Cardiac muscle cell (in vitro differentiated cells and primary cell): Measurements from ENCODE around the gene CHN2. TPM values are rescaled to one million over a fixed set of nuclear protein-coding genes. Genes with fewer than 3 reads are reported as not detected.

Source experiments
- DNase-seq, 2 donors: peaks; one replicate each; pipeline versions ENCODE4 v3.0.0 to v3.0.0-alpha.2; 2010 to 2017; ENCODE audit warnings: low read depth in 1 of 2, low spot score in 1 of 2
- H3K27ac ChIP-seq: fragments of 200-600 bp; sonication (generic); 2 replicates; pipeline ENCODE4 v1.5.1; 2016
- H3K27me3 ChIP-seq: fragments of 200-600 bp; sonication (generic); 2 replicates; pipeline ENCODE4 v1.6.0; 2016; ENCODE audit warnings: control low read depth
- H3K36me3 ChIP-seq: fragments of 200-600 bp; sonication (generic); 2 replicates; pipeline ENCODE4 v1.5.1; 2016; ENCODE audit warnings: control low read depth
- H3K4me1 ChIP-seq: fragments of 200-600 bp; sonication (generic); 2 replicates; pipeline ENCODE4 v1.8.1; 2017; ENCODE audit warnings: low read depth, mild to moderate bottlenecking, mixed run types
- H3K4me3 ChIP-seq: fragments of 200-600 bp; sonication (generic); 2 replicates; pipeline ENCODE4 v1.5.1; 2016; ENCODE audit warnings: mild to moderate bottlenecking
- H3K9me3 ChIP-seq: fragments of 200-600 bp; sonication (generic); 2 replicates; pipeline ENCODE4 v1.5.1; 2017; ENCODE audit warnings: low read depth, mild to moderate bottlenecking, control low read depth
- polyA plus RNA-seq: library from polyadenylated mRNA; unstranded; fragments of >200 nt; fragmentation: Nextera tagmentation; extraction: Ambion mirVana; gene quantifications from 2 replicates; pipeline ENCODE4 v1.2.1, GENCODE V29; 2016
- total RNA-seq: library from RNA; depleted of rRNA; stranded (reverse); fragments of >200 nt; gene quantifications from 2 replicates; pipeline ENCODE4 v1.2.3, GENCODE V29; 2016
- TF ChIP-seq, protein P1 (sequence below): IDR thresholded peaks from 2 replicates; pipeline ENCODE4 v1.5.1; 2012; ENCODE audit warnings: low read depth, mild to moderate bottlenecking, low read length

The CHN2 gene
- total and polyA plus RNA-seq, 2 experiments from 2014 or later, result 16.0 to 30.5 TPM

DNA sequence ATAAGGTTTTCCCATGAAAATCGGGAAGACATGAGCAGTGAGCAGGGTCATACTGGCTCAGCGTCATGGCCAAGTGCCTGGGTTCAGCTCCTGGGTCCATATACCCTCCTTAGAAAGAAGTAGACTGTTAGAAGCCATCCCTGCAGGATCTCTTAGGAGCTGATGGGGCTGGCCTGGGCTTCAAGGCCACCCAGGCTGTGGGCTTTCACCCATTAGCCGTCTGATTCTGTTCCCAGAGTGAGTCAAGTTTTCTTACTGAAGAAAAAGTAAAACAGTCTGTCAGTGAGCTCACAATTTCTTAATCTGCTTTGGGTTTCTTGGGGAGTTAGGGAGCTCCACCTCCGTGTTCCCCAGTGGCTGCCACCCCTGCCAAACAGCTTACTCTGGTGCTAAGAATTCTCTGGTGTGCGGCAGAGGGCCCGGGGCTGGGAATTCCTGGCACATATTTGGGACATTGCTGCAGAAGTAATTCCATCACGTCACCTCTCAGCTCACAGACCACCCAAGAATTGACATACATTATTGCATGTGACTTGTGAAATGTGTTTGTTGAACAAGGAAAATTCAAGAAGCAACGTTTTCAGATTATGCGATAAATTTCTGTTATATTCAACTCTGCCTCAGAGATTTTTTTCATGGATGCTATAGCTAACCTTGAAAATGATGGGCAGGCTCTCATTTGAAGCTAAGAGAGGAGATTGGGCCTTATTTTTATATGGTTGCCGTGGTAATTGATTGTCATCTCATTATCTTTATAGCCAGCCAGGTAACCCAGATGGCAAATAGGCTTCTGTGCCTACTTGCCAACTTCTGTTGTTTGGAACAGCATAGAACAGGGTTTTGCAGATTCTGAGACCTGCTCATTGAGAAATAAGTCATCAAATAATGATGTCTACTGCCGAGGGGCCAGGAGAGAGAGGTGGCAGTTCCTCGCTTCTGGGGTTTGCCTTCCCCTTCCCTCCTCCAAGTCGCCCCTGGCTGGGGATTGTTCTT, 166.4 kb downstream of the CHN2 start:
- H3K9me3 ChIP-seq, result no peaks in the 10 kb centered on the region
- no peaks in the 10 kb centered on the region for H3K36me3 ChIP-seq
- H3K4me3 ChIP-seq, result no peak overlapping the region
- H3K4me1 ChIP-seq, result no peaks in the 10 kb centered on the region
- no peak for DNase-seq
- no peak overlapping the region for H3K27ac ChIP-seq
- H3K27me3 ChIP-seq, result no peaks in the 10 kb centered on the region
- TF ChIP-seq, protein P1, sequence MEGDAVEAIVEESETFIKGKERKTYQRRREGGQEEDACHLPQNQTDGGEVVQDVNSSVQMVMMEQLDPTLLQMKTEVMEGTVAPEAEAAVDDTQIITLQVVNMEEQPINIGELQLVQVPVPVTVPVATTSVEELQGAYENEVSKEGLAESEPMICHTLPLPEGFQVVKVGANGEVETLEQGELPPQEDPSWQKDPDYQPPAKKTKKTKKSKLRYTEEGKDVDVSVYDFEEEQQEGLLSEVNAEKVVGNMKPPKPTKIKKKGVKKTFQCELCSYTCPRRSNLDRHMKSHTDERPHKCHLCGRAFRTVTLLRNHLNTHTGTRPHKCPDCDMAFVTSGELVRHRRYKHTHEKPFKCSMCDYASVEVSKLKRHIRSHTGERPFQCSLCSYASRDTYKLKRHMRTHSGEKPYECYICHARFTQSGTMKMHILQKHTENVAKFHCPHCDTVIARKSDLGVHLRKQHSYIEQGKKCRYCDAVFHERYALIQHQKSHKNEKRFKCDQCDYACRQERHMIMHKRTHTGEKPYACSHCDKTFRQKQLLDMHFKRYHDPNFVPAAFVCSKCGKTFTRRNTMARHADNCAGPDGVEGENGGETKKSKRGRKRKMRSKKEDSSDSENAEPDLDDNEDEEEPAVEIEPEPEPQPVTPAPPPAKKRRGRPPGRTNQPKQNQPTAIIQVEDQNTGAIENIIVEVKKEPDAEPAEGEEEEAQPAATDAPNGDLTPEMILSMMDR, result no peak

DNA sequence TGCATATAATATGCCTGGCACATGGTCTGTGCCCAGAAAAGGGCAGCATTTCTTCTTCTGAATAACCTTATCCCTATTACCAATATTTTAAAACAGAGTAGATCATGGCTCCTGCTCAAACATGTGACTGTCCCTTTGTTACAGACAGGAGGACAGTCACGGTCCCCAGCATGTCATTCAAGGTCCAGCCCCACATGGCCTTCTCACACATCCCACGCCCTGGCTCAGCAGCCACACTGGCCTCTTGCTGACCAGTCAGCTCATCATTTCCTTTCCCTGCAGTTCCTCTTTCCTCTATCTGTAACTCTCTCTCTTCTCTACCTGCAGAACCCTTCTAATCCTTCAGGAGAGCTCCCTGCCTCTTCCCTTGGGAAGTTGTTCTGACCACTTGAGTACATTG, 167.8 kb downstream of the CHN2 start:
- Histone ChIP-seq H3K27me3 (no peaks in the 10 kb centered on the region), H3K27ac (no peak overlapping the region), H3K9me3 (no peaks in the 10 kb centered on the region), H3K36me3 (no peaks in the 10 kb centered on the region), H3K4me1 (no peaks in the 10 kb centered on the region), H3K4me3 (no peak overlapping the region)
- DNase-seq, result no peak
- TF ChIP-seq, protein P1, result no peak

DNA sequence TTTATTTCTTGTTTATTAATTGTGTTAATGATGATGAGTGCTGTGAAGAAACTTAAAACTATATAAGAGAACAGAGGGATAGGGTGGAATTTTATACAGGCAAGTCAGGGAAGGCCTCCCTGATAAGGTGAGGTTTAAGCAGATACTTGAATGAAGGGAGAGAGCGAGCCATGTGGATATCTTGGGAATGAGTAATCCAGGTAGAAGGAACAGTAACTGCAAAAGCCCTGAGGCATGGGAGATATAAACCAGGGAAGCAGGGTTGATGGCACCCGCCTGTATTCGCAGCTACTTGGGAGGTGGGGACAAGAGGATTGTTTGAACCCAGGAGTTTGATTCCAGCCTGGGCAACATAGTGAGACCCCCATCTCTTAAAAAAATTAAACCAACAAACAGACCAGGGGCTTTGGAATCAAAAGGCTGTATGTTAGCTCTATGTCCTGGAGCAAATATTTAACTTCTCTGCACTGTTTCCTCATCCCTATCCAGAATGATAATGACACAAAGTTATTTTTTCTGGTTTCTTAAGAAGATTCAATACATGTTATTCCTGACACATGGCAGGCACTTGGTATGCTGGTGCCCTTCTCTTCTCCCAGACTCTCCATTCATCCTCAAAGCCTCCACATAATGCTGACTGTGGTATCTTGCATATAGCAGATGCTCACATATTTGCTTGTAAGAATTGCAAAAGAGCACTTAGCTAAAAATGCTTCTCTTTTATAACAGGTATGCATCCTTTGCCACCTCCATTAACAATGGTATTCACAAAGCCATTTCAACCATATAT, 169.3 kb downstream of the CHN2 start:
- no peak overlapping the region for H3K4me3 ChIP-seq
- no peaks in the 10 kb centered on the region for H3K36me3 ChIP-seq
- TF ChIP-seq, protein P1, result no peak
- no peak overlapping the region for H3K27ac ChIP-seq
- H3K4me1 ChIP-seq, result peaks cover 3% of the 10 kb centered on the region
- H3K9me3 ChIP-seq, result no peaks in the 10 kb centered on the region
- no peaks in the 10 kb centered on the region for H3K27me3 ChIP-seq
- DNase-seq, result no peak

DNA sequence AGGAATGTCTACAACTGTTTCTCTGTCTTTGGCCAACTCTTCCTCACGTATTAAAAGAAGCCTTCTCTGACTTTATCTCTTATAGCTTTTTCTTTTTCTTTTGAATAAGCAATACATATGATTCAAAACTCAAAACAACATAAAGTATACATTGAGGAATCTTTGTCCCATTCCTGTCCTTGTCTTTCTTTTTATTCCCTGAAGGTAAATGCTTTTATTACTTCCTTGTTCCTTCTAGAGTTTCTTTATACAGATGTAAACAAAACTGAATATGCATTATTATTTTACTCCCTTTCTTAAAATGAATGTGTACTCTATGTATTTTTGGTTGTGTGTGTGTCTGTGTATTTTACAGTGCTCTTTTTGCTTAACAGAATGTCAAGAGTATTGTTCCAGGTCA, 170.1 kb downstream of the CHN2 start:
- no peak for DNase-seq
- Histone ChIP-seq H3K4me3 (no peak overlapping the region), H3K27ac (no peak overlapping the region), H3K27me3 (no peaks in the 10 kb centered on the region), H3K9me3 (no peaks in the 10 kb centered on the region), H3K36me3 (no peaks in the 10 kb centered on the region), H3K4me1 (peaks cover 3% of the 10 kb centered on the region)
- TF ChIP-seq, protein P1, result no peak

DNA sequence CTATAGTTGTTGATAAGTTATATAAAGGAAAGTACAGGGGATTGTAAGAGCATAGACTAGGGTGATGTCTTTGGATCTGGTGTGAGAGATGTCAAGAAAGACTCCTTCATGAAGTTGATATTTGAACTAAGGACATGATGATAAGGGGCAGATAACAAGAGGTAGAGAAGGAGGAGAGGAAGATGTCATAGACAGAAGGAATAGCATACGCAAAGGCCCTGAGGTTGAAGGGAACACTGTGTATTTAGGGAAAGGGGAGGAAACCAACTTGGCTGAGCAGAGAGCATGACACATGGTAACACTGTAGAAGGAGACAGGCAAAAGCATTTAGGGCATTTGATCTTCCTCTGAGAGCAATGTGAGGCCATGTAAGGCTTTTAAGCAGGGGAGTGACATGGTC, 170.8 kb downstream of the CHN2 start:
- TF ChIP-seq, protein P1, result no peak
- H3K36me3 ChIP-seq, result no peaks in the 10 kb centered on the region

More for the DNA sequence above, 170.8 kb downstream of the CHN2 start:
- peaks cover 3% of the 10 kb centered on the region for H3K4me1 ChIP-seq
- no peak overlapping the region for H3K4me3 ChIP-seq
- H3K27ac ChIP-seq, result no peak overlapping the region
- no peaks in the 10 kb centered on the region for H3K27me3 ChIP-seq
- no peaks in the 10 kb centered on the region for H3K9me3 ChIP-seq
- no peak for DNase-seq
